Activated T-helper 2 cell treated with anti-CD3 and anti-CD28 coated beads, Interferon-gamma antibody, Interleukin-2, Interleukin-4, amounts not matched to agents 10 μg/mL and 5 μg/mL and 100 μg/mL, durations not matched to agents 14 hours and 24 hours and 36 hours (primary cell): Measurements from ENCODE around the gene ADAR. TPM values are rescaled to one million over a fixed set of nuclear protein-coding genes. Genes with fewer than 3 reads are reported as not detected.
A peak's percentile ranks its signal among the peaks of the same experiment; 100 is the strongest.
"Not testable (repeated sequence)": the region's sequence is repeated elsewhere in the genome, so short reads cannot be mapped to it uniquely, and the experiment has no call there.

Experiments used
- DNase-seq: peaks from one replicate; pipeline ENCODE4 v3.0.0; 2021; ENCODE audit warnings: low spot score
- H3K27ac Mint-ChIP-seq: one replicate; pipeline ENCODE4 v1.8.0; 2021; ENCODE audit warnings: mixed read lengths
- H3K27me3 Mint-ChIP-seq: one replicate; pipeline ENCODE4 v1.8.0; 2021; ENCODE audit warnings: low read depth, mixed read lengths
- H3K36me3 Mint-ChIP-seq: one replicate; pipeline ENCODE4 v1.8.0; 2021; ENCODE audit warnings: low read depth, mixed read lengths
- H3K4me1 Mint-ChIP-seq: one replicate; pipeline ENCODE4 v1.8.0; 2021; ENCODE audit warnings: low read depth, mixed read lengths
- H3K4me3 Mint-ChIP-seq: one replicate; pipeline ENCODE4 v1.8.0; 2021; ENCODE audit warnings: low read depth, mild to moderate bottlenecking, moderate library complexity, mixed read lengths
- H3K9me3 Mint-ChIP-seq: one replicate; pipeline ENCODE4 v1.8.0; 2021; ENCODE audit warnings: mixed read lengths
- intact Hi-C: fragments of 100-400 bp; cut with micrococcal nuclease; formaldehyde crosslinking; loops from one replicate; pipeline ENCODE4 v1.15.1; 2023
- total RNA-seq: library from RNA; stranded (reverse); gene quantifications from 2 replicates; pipeline ENCODE4 v1.2.3, GENCODE V29; 2022

Gene ADAR, protein sequence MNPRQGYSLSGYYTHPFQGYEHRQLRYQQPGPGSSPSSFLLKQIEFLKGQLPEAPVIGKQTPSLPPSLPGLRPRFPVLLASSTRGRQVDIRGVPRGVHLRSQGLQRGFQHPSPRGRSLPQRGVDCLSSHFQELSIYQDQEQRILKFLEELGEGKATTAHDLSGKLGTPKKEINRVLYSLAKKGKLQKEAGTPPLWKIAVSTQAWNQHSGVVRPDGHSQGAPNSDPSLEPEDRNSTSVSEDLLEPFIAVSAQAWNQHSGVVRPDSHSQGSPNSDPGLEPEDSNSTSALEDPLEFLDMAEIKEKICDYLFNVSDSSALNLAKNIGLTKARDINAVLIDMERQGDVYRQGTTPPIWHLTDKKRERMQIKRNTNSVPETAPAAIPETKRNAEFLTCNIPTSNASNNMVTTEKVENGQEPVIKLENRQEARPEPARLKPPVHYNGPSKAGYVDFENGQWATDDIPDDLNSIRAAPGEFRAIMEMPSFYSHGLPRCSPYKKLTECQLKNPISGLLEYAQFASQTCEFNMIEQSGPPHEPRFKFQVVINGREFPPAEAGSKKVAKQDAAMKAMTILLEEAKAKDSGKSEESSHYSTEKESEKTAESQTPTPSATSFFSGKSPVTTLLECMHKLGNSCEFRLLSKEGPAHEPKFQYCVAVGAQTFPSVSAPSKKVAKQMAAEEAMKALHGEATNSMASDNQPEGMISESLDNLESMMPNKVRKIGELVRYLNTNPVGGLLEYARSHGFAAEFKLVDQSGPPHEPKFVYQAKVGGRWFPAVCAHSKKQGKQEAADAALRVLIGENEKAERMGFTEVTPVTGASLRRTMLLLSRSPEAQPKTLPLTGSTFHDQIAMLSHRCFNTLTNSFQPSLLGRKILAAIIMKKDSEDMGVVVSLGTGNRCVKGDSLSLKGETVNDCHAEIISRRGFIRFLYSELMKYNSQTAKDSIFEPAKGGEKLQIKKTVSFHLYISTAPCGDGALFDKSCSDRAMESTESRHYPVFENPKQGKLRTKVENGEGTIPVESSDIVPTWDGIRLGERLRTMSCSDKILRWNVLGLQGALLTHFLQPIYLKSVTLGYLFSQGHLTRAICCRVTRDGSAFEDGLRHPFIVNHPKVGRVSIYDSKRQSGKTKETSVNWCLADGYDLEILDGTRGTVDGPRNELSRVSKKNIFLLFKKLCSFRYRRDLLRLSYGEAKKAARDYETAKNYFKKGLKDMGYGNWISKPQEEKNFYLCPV
- 267 and 282 TPM in 2 replicates for total RNA-seq

DNA sequence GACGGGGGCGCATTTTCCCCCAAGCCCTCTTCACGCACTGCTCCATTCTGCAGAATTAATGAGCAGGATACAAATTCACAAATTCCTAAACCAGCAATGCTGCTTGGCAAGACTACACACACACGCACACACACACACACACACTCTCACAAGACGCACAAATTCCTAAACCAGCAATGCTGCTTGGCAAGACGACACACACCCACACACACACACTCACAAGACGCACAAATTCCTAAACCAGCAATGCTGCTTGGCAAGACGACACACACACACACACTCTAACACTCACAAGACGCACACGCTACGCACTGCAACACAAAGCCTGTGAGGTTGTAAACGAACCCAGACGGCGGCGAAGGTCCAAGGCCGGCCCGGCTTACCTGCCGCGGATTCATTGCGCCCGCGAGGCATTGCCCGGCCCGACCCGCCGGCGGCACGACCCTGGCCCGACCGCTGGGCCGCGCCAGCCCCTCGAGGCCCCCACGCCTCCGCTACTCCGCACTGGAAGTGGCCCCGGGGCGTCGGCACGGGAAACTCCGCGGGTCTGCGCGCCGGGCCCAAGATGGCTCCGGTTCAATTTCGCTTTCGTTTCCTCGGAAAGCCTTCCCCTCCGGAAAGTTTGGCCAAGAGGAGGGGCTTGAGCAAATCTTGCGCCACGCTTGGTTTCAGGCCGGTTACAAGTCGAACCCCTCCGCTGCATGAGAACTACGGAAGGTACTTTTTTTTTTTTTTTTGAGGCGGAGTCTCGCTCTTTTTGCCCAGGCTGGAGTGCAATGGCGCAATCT is at the start of gene ADAR:
TSS of gene ADAR (minus strand) at position 578 of the 788 bp plus-strand sequence. CDS start at position 398, 180 bp downstream.
- H3K27me3 Mint-ChIP-seq: no peaks in the 10 kb centered on the region
- no peaks in the 10 kb centered on the region for H3K9me3 Mint-ChIP-seq
- H3K27ac Mint-ChIP-seq: peak within 1 kb of the TSS; percentile 98
- H3K4me3 Mint-ChIP-seq: peak within 1 kb of the TSS; percentile 98
- intact Hi-C loops: loop anchor here (1.0 to 5.0 kb wide), 3 partner anchors 20 to 139 kb away; no protein-coding TSS in a partner anchor
- H3K4me1 Mint-ChIP-seq: peaks cover 65% of the 10 kb centered on the region
- H3K36me3 Mint-ChIP-seq: peaks cover 53% of the 10 kb centered on the region
- DNase-seq: peak; percentile 92

DNA sequence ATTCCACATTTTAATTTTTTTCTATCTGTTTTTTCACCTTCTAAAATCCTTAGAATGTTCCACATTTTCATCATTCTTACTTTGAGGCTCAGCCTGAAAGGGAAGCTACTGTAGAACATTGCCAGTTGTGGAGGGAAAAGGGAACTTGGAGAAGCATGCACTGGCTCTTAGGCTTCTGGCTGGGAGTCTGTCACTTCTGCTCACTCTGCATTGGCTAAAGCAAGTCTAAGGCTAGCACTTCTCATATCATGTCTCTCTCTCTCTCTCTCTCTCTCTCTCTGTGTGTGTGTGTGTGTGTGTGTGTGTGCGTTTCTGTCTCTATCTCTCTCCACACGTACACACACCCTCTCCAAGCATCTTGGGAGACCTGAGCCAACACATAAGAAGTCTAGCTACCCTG is 49.6 kb upstream of the ADAR start:
- Mint-ChIP-seq H3K4me3 (no peak overlapping the region), H3K9me3 (no peaks in the 10 kb centered on the region), H3K27ac (no peak overlapping the region), H3K4me1 (peaks cover 3% of the 10 kb centered on the region), H3K27me3 (peaks cover 72% of the 10 kb centered on the region), H3K36me3 (no peaks in the 10 kb centered on the region)
- no peak for DNase-seq
- intact Hi-C loops: no loop called here

DNA sequence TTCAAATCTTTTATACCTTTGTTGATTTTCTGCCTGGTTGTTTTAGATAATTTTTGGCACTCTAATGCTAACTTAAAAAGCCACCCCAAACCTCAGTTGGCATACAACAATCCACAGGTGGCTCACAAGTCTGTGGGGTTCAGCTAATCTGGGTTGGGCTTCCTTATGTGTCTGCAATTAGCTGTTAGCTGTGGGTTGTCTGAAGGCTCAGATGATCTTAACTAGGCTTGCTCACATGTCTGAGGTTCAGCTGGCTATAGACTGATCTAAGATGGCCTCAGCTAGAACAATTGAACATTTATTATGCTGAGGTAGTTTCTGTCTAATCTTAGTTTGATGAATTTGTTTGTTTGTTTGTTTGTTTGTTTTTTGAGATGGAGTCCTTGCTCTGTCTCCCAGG is 44.9 kb upstream of the ADAR start:
- intact Hi-C loops: no loop called here
- Mint-ChIP-seq H3K4me1 (no peaks in the 10 kb centered on the region), H3K9me3 (no peaks in the 10 kb centered on the region), H3K36me3 (no peaks in the 10 kb centered on the region), H3K27me3 (peaks cover 54% of the 10 kb centered on the region), H3K4me3 (no peak overlapping the region), H3K27ac (no peak overlapping the region)
- DNase-seq: no peak

DNA sequence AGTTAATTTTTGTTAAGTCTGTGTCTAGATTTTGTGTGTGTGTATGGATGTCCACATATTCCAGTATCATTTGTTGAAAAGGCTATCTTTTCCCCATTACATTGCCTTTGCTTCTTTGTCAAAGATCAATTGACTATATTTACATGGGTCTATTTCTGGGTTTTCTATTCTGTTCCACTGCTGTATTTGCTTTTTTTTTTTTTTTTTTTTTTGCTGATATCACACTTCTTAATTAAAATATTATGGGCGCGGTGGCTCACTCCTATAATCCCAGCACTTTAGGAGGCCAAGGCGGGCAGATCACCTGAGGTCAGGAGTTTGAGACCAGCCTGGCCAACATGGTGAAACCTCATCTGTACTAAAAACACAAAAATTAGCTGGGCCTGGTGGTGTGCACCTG is 36.7 kb upstream of the ADAR start:
- H3K4me3 Mint-ChIP-seq, H3K27me3 Mint-ChIP-seq, DNase-seq, H3K9me3 Mint-ChIP-seq, H3K4me1 Mint-ChIP-seq, intact Hi-C loops, H3K27ac Mint-ChIP-seq, H3K36me3 Mint-ChIP-seq: not testable (repeated sequence)

DNA sequence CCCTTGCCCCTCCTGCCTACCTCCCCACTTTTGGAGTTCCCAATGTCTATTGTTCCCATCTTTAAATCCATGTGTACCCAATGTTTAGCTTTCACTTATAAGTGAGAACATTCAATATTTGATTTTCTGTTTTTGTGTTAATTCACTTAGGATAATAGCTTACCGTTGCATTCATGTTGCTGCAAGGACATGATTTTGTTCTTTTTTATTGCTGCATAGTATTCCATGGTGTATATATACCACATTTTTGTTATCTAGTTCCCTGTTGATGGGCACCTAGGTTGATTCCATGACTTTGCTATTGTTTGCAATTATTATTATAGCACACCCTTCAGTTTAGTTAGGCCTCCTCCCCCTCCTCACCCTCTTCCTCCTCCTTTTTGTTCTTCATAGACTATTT is 33.5 kb upstream of the ADAR start:
- Mint-ChIP-seq H3K27ac (no peak overlapping the region), H3K4me1 (no peaks in the 10 kb centered on the region), H3K36me3 (peaks cover 3% of the 10 kb centered on the region), H3K27me3 (peaks cover 27% of the 10 kb centered on the region), H3K9me3 (peaks cover 12% of the 10 kb centered on the region), H3K4me3 (no peak overlapping the region)
- intact Hi-C loops: no loop called here
- no peak for DNase-seq

DNA sequence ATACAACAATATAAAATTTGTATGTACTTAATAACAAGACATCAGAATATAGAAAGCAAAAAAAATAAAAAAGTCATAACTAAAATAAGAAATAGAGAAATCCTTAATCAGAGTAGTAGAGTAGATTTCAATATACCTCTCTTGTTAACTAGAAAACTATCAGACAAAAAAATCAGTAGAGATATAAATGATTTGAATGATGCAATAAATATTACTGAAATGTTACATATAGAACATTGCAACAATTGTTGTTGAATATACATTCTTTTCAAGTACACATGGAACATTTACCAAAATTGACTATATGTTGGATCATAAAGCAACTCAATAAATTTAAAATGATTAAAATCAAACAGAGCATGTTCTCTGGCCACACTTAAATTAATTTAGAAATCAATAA is 31.9 kb upstream of the ADAR start:
- Mint-ChIP-seq H3K27ac (no peak overlapping the region), H3K27me3 (peaks cover 43% of the 10 kb centered on the region), H3K36me3 (peaks cover 3% of the 10 kb centered on the region), H3K4me3 (no peak overlapping the region), H3K9me3 (peaks cover 17% of the 10 kb centered on the region), H3K4me1 (no peaks in the 10 kb centered on the region)
- intact Hi-C loops: no loop called here
- DNase-seq: no peak

DNA sequence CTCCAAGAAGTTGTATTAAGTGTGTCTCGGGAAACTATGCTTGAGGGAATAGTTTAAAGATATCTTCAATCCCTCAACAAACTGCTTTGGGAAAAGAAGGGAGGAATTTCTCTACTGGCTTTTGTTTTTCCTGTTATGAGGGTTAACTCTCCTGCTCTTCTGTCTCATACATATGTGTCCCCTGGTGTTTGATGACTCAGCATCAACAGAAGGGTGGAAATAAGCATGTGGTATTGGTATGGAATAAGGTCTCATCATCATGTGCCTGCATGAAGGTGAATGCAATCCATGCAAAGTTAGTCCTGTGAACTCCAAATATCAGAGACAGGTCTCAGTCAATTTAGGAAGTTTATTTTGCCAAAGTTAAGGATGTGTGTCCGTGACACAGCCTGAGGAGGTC is 27.2 kb upstream of the ADAR start:
- H3K4me1 Mint-ChIP-seq: no peaks in the 10 kb centered on the region
- no peak overlapping the region for H3K27ac Mint-ChIP-seq
- H3K9me3 Mint-ChIP-seq: peaks cover 20% of the 10 kb centered on the region
- H3K4me3 Mint-ChIP-seq: no peak overlapping the region
- H3K27me3 Mint-ChIP-seq: peaks cover 54% of the 10 kb centered on the region
- DNase-seq: no peak
- H3K36me3 Mint-ChIP-seq: peaks cover 6% of the 10 kb centered on the region
- intact Hi-C loops: no loop called here

DNA sequence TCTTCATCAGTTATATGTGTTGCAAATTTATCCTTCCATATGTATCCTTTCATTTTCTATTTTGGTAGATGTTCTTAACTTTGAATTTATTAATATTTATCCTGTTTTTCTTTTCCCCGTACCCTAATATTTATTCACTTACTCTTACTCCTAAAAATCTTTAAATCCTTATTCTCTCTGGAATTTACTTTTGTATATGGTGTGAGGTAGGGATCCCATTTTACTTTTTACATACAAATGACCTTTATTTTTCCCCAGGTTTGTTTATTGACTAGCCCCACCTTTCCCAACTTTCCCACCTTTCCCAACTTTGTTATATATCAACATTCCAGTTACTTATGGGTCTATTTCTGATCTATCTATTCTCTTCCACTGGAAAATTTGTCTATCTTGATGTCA is 21.7 kb upstream of the ADAR start:
- H3K4me3 Mint-ChIP-seq: no peak overlapping the region
- intact Hi-C loops: loop anchor here (5.0 kb wide), 1 partner anchor 118 kb away; no protein-coding TSS in a partner anchor

DNA sequence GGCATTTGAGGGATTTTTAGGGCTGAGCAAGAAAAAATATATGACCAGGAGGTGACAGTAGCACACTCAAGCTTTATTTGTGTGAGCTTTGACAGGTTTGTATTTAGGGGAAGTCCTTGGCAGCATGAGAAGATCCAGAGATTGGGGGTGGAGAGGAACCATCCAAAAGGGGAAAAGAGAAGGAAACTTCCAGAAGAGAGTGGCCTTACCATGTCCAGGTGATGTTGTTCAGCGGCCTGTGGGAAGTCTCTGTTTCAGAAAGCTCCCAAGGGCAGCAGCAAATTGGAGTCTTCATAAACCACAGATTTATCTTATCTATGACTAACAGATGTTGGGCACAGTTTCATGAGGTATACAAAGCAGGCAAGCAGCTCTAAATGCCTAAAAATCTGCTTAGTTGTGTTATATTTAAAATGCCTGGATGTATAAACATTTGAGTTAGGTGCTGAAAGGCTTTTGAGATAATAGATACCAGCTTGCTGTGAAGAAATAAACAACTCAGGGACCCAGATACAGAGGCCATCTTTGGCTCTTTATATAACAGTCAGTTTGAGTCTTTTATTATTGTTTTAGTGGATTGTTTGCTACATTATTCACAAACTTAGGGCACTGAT is 21.2 kb upstream of the ADAR start:
- Mint-ChIP-seq H3K36me3 (peaks cover 28% of the 10 kb centered on the region), H3K27ac (peak overlapping the region; percentile 66), H3K9me3 (peaks cover 10% of the 10 kb centered on the region), H3K4me3 (no peak overlapping the region), H3K4me1 (peaks cover 29% of the 10 kb centered on the region), H3K27me3 (peaks cover 19% of the 10 kb centered on the region)
- intact Hi-C loops: loop anchor here (5.0 kb wide), 1 partner anchor 118 kb away; no protein-coding TSS in a partner anchor
- no peak for DNase-seq

More for the DNA sequence above, 21.7 kb upstream of the ADAR start:
- H3K36me3 Mint-ChIP-seq: peaks cover 22% of the 10 kb centered on the region
- peaks cover 19% of the 10 kb centered on the region for H3K27me3 Mint-ChIP-seq
- no peak overlapping the region for H3K27ac Mint-ChIP-seq
- H3K4me1 Mint-ChIP-seq: peaks cover 25% of the 10 kb centered on the region
- peaks cover 10% of the 10 kb centered on the region for H3K9me3 Mint-ChIP-seq
- no peak for DNase-seq

DNA sequence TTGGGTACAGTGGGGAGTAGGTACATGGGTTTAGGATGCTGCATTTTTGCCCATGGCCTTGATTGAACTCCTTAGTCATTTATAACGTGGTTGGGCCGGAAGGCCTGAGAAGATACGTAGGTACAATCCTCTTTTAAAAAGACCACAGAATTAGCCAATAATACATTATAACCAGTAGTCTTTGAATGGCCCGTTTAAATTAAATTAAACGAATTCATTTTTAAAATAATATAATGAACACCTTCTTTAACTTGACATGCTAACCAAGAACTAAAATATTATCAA is 20.1 kb upstream of the ADAR start:
- H3K27me3 Mint-ChIP-seq: peaks cover 18% of the 10 kb centered on the region
- peak overlapping the region; percentile 98 for H3K27ac Mint-ChIP-seq
- H3K4me3 Mint-ChIP-seq: peak overlapping the region; percentile 99
- peaks cover 31% of the 10 kb centered on the region for H3K4me1 Mint-ChIP-seq
- DNase-seq: no peak
- peaks cover 39% of the 10 kb centered on the region for H3K36me3 Mint-ChIP-seq
- peaks cover 10% of the 10 kb centered on the region for H3K9me3 Mint-ChIP-seq
- intact Hi-C loops: loop anchor here (1.0 to 5.0 kb wide), 2 partner anchors 20 to 119 kb away; partner anchors contain the start of gene ADAR

DNA sequence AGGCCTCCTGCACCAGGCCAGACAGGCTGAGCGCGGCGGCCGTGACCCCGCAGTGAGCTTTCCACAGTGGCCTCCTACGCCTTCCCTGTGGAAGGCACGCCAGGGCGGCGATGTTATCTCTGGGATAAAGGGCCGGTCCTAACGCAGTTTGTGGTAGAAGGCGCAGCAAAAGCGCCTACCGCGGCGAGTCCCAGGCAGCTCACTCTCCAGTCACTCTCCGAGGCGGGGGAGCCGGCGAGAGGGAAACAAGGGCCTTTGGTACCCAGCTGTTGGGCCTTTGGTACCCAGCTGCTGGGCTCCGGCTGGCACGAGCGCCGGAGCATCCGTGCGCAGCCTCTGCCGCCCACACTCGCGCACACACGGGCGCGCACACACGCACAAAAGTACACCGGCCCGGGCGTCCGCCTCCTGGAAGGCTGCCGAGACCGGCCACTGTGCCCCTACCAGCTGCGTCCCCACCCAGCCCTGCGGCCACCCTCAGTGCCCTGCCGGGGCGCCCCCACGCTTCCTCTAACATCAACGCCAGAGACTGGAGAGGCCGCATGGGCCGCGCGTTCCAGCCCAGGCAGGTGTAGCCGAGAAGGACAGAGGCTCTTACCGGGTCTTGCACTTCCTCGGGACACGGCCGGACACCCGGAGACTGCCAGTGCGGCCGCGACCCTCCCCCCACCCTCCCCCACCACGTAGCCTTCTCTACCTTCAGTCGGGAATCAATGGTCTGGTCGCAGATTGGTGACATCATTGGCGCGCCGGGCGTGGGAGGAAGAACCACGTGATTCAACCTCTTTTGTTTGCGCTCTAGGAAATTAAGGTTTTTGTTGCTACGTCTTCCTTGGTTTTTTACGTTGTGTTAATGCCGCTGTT is 19.5 kb upstream of the ADAR start:
- intact Hi-C loops: loop anchor here (1.0 to 5.0 kb wide), 2 partner anchors 19 to 120 kb away; partner anchors contain the start of gene ADAR
- H3K36me3 Mint-ChIP-seq: peaks cover 44% of the 10 kb centered on the region

More for the DNA sequence above, 19.5 kb upstream of the ADAR start:
- Mint-ChIP-seq H3K27me3 (peaks cover 17% of the 10 kb centered on the region), H3K9me3 (peaks cover 10% of the 10 kb centered on the region), H3K4me1 (peaks cover 37% of the 10 kb centered on the region), H3K4me3 (peak overlapping the region; percentile 99), H3K27ac (peak overlapping the region; percentile 98)
- peak; percentile 86 for DNase-seq
